WERI-Rb-1 (cell line): ENCODE measurements around the gene TEKTIP1.

ENCODE experiments used
- DNase-seq: peaks from one replicate; pipeline ENCODE4 v3.0.0-alpha.2; 2020
- H3K27ac ChIP-seq: fragments of 250-450 bp; sonication (Bioruptor Pico); 2 replicates; pipeline ENCODE4 v1.5.1; 2020; ENCODE audit warnings: mild to moderate bottlenecking, moderate library complexity
- H3K27me3 ChIP-seq: fragments of 250-450 bp; sonication (Bioruptor Pico); 2 replicates; pipeline ENCODE4 v1.5.1; 2021; ENCODE audit warnings: mild to moderate bottlenecking, low read depth, moderate library complexity; ENCODE audit not compliant: insufficient read depth, severe bottlenecking
- H3K36me3 ChIP-seq: fragments of 250-450 bp; sonication (Bioruptor Pico); 2 replicates; pipeline ENCODE4 v1.5.1; 2020; ENCODE audit warnings: mild to moderate bottlenecking, moderate library complexity
- H3K4me3 ChIP-seq: 2 replicates; pipeline ENCODE4 v1.5.1; 2011; ENCODE audit warnings: low read depth, mild to moderate bottlenecking, control low read depth, low read length
- H3K9me3 ChIP-seq: fragments of 250-450 bp; sonication (Bioruptor Pico); 2 replicates; pipeline ENCODE4 v1.5.1; 2021; ENCODE audit warnings: mild to moderate bottlenecking, moderate library complexity; ENCODE audit not compliant: severe bottlenecking
- CTCF ChIP-seq: IDR thresholded peaks from 2 replicates; pipeline ENCODE4 v1.5.1; 2011; ENCODE audit warnings: low read depth, mild to moderate bottlenecking, control low read depth, inconsistent platforms, low read length

TEKTIP1 gene

GRCh38 chr19:3554254-3555083 lies 15.5 kb downstream of the TEKTIP1 start:
- TF ChIP-seq CTCF: no peak
- H3K4me3 ChIP-seq: no peak overlapping the region

GRCh38 chr19:3555653-3556422 lies 16.9 kb downstream of the TEKTIP1 start:
- Histone ChIP-seq H3K36me3 (peaks cover 2% of the 10 kb centered on the region), H3K4me3 (no peak overlapping the region), H3K27me3 (no peaks in the 10 kb centered on the region), H3K9me3 (no peaks in the 10 kb centered on the region), H3K27ac (no peak overlapping the region)
- TF ChIP-seq CTCF: no peak
- no peak for DNase-seq

More at GRCh38 chr19:3554254-3555083, 15.5 kb downstream of the TEKTIP1 start:
- Histone ChIP-seq H3K36me3 (peaks cover 6% of the 10 kb centered on the region), H3K27me3 (no peaks in the 10 kb centered on the region), H3K27ac (no peak overlapping the region), H3K9me3 (no peaks in the 10 kb centered on the region)
- DNase-seq: no peak

- Histone ChIP-seq H3K27ac (no peak overlapping the region), H3K4me3 (peak overlapping the region; percentile 70), H3K27me3 (no peaks in the 10 kb centered on the region), H3K9me3 (no peaks in the 10 kb centered on the region), H3K36me3 (no peaks in the 10 kb centered on the region; the same call in 1 of the 2 replicates)
- DNase-seq: no peak
- no peak for TF ChIP-seq CTCF
Measured at GRCh38 chr19:3556423-3556977, 17.5 kb downstream of the TEKTIP1 start.

GRCh38 chr19:3556978-3557460 lies 18.0 kb downstream of the TEKTIP1 start:
- Histone ChIP-seq H3K9me3 (no peaks in the 10 kb centered on the region), H3K36me3 (no peaks in the 10 kb centered on the region; the same call in 1 of the 2 replicates), H3K4me3 (peak overlapping the region; percentile 70), H3K27ac (no peak overlapping the region; the same call in 1 of the 2 replicates), H3K27me3 (no peaks in the 10 kb centered on the region)
- peak; percentile 12; the same call in 1 of the 2 replicates for TF ChIP-seq CTCF
- peak; percentile 47 for DNase-seq

GRCh38 chr19:3557461-3558248 lies 18.7 kb downstream of the TEKTIP1 start, which contains the start of gene MFSD12:
TSS of gene MFSD12 (minus strand) at chr19:3557586. CDS start at chr19:3557403, 183 bp downstream.
- H3K4me3 ChIP-seq: peak within 1 kb of the TSS; percentile 70
- peak within 1 kb of the TSS; percentile 82 for H3K27ac ChIP-seq
- TF ChIP-seq CTCF: 0 out of 2 replicates have a peak, but pooled peaks have one; percentile 5
- peak; percentile 95 for DNase-seq
- no peaks in the 10 kb centered on the region; the same call in 1 of the 2 replicates for H3K36me3 ChIP-seq
- no peaks in the 10 kb centered on the region for H3K9me3 ChIP-seq
- no peaks in the 10 kb centered on the region for H3K27me3 ChIP-seq
